ENCODE data around the gene SEC11A.
A peak's percentile ranks its signal among the peaks of the same experiment; 100 is the strongest.
"Not testable (repeated sequence)": the region's sequence is repeated elsewhere in the genome, so short reads cannot be mapped to it uniquely, and the experiment has no call there.

SEC11A gene

DNA sequence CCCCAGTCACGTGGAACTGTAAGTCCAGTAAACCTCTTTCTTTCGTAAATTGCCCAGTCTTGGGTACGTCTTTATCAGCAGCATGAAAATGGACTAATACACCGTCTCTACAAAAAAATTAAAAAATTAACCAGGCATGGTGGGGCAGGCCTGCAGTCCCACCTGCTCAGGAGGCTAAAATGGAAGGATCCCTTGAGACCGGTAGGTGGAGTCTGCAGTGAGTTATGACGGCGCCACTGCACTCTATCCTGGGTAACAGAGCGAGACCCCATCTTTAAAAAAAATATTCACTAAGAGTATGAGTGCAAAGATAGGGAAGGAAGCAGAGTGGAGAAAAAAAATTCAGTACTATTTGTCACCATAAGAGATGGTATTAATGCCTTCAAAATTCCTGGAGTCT lies 25.6 kb downstream of the SEC11A start:
- no peak overlapping the region for H3K27ac ChIP-seq
- no peak overlapping the region for H3K4me3 ChIP-seq

DNA sequence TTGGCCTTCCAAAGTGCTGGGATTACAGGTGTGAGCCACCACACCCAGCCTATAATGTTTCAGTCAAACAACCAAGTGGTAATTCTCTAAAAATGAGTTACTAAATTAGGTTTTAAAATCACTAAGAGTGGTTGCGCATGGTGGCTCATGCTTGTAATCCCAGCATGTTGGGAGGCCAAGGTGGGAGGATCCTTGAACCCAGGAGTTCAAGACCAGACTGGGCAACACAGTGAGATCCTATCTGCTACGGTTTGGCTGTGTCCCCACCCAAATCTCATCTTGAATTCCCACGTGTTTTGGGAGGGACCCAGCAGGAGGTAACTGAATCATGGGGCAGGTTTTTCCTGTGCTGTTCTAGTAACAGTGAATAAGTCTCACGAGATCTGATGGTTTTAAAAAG lies 26.1 kb downstream of the SEC11A start:
- Histone ChIP-seq H3K27ac (no peak overlapping the region), H3K4me3 (no peak overlapping the region)

DNA sequence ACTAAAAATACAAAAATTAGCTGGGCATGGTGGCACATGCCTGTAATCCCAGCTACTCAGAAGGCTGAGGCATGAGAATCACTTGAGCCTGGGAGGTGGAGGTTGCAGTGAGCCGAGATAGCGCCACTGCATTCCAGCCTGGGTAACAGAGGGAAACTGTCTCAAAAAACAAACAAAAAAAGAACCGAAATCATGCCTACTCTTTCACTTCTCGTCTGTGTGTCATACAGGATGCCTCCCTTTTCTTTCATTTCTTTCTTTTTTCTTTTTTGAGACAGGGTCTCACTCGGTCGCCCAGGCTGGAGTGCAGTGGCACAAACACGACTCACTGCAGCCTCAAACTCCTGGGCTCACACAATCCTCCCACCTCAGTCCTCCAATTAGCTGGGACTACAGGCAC lies 29.5 kb downstream of the SEC11A start:
- not testable (repeated sequence) for H3K4me3 ChIP-seq
- H3K27ac ChIP-seq, result peak overlapping the region in 1 of 21 experiments; percentile 63

DNA sequence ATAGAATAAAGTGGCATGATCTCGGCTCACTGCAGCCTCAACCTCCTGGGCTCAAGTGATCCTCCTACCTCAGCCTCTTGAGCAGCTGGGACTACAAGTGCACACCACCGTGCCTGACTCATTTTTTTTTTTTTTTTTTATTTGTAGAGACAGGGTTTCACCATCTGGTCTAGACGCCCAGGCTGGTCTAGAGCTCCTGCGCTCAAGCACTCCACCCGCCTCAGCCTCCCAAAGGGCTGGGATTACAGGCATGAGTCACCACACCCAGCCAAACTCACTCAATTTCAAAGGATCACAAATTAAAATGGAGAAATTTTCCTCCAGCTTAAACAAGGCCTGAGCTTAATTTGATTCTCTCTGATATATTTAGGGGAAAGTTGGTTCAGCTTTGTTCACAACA lies 30.6 kb downstream of the SEC11A start:
- peak overlapping the region in 4 of 21 experiments; percentile 9 to 68 (median 45) for H3K27ac ChIP-seq
- no peak overlapping the region for H3K4me3 ChIP-seq

DNA sequence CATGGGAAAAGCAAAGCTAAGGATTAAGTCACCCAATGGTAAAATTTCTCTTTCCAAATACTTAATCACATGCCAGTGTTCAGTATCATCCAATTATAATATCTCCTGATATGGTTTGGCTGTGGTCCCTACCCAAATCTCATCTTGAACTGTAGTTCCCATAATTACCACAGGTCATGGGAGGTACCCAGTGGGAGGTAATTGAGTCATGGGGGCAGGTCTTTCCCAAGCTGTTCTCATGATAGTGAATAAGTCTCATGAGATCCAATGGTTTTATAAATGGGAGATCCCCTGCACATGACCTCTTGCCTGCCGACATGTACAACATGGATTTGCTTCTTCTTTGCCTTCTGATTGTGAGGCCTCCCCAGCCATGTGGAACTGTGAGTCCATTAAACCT lies 31.8 kb downstream of the SEC11A start:
- H3K27ac ChIP-seq, result no peak overlapping the region
- no peak overlapping the region for H3K4me3 ChIP-seq

DNA sequence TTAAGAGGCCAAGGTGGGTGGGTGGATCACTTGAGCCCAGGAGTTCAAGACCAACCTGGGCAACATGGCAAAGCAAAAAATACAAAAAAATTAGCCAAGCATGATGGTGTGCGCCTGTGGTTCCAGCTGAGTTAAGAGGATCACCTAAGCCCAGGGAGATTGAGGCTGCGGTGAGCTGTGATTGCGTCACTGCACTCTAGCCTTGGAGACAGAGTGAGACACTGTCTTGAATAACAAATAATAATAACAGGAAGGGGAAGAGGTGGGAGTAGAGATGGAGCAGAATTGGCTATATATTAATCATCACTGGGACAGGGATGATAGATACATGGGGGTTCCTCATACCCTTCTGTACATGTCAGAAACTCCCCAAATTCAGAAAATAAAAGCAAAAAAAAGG lies 34.1 kb downstream of the SEC11A start:
- Histone ChIP-seq H3K4me3 (no peak overlapping the region), H3K27ac (no peak overlapping the region)

DNA sequence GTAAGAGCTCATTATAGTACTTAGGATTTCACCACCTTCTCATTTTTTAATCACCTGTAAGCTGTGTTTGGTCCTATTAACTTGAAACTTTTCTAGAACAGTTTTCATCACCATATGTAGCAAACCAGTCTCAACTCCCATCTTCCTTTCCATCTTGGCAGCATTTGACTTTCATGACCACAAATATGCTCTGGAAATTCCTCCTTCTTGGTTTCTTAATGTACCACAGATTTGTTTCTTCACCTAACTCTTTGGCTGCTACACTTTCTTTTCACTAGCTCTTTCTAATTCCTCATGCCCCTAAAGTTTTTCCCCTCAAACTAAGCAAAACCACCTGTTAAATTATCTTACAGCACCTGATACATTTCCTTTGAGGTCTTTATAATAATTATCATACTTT lies 44.7 kb downstream of the SEC11A start:
- Histone ChIP-seq H3K4me3 (no peak overlapping the region), H3K27ac (peak overlapping the region in 11 of 21 experiments; percentile 0 to 72 (median 35))

DNA sequence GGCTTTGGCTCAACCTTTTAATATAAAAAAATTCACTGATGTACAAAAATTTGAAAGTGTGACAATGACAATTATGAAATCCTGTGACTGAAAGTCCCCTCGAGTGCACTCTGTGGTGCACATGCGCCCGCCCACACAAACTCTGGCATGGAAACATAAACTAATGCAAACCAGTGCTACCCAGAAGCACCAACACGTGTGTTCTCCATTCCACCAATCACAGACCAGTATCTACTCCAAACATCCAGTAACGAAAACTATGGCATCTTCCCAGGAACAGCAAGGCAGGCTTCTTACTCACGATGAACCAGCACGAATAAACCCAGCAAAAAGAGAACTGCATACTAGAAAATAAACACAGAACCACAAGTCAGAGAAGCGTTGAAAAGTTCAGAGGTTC lies 46.2 kb downstream of the SEC11A start:
- H3K4me3 ChIP-seq, result no peak overlapping the region
- peak overlapping the region in 5 of 21 experiments; percentile 17 to 72 (median 53) for H3K27ac ChIP-seq

DNA sequence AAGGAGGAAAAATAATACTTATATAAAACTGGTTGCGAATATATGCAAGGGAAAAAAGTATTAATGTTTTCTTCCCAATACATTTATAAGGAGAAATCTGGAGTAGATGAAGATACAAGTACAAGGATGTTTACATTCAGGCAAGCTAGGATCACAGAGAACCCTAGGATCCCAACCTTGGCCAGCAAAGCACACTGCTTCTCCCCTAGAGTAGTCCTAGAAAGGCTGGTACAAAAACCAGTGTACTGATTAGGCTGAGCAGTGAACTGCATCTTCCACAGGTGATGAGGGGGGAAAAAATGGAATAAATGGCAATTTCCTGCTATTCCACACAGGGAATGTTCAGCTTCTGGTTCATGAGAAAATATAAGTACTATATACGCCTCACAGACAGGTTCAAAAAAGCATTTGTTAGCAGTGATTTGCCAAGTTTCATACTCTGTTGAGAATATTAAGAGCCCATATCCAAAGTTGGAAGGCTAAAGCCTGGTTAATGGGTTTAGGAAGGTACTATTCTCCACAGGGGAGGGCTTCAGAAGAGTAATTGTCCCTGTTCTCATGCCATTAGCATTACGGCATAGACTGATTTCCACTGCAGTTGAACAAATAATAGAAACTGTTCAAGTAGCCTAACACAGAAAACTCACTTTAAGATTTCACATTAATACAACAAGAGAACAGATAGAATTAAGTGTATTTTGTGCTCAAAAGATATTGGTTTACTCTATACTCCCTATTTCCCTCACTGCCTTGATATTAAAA lies 47.5 kb downstream of the SEC11A start:
- Histone ChIP-seq H3K27ac (peak overlapping the region in 1 of 21 experiments; percentile 29), H3K4me3 (no peak overlapping the region)

DNA sequence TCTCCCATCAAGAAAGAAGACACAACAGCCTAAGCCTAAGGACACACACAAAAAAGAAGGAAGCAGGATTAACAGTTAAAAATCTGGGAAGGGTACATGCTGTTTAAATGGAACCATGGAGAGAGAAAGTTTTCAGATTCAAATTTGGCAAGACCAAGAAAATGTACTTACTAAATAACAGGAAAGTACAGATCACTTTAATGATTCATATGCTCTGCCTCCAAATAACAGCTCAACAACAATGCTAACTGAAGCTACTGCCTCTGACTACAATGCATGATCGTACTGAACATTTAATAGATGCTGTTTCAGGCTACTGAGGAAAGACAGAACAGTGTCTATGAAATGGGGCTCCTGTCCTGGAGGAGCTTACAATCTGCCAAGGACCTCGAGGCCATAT lies 49.6 kb downstream of the SEC11A start:
- Histone ChIP-seq H3K4me3 (no peak overlapping the region), H3K27ac (no peak overlapping the region)

DNA sequence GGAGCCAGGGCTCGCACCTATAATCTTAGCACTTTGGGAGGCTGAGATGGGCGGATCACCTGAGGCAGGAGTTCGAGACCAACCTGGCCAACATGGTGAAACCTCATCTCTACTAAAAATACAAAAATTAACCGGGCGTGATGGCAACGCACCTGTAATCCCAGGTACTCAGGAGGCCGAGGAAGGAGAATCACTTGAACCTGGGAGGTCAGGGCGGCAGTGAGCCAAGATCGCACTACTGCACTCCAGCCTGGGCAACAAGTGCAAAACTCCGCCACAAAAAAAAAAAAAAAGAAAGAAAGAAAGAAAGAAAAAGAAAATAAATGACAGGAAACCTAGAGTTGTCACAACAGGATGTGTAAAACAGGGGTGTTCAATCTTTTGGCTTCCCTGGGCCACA lies 54.9 kb downstream of the SEC11A start:
- no peak overlapping the region for H3K4me3 ChIP-seq
- H3K27ac ChIP-seq, result no peak overlapping the region

DNA sequence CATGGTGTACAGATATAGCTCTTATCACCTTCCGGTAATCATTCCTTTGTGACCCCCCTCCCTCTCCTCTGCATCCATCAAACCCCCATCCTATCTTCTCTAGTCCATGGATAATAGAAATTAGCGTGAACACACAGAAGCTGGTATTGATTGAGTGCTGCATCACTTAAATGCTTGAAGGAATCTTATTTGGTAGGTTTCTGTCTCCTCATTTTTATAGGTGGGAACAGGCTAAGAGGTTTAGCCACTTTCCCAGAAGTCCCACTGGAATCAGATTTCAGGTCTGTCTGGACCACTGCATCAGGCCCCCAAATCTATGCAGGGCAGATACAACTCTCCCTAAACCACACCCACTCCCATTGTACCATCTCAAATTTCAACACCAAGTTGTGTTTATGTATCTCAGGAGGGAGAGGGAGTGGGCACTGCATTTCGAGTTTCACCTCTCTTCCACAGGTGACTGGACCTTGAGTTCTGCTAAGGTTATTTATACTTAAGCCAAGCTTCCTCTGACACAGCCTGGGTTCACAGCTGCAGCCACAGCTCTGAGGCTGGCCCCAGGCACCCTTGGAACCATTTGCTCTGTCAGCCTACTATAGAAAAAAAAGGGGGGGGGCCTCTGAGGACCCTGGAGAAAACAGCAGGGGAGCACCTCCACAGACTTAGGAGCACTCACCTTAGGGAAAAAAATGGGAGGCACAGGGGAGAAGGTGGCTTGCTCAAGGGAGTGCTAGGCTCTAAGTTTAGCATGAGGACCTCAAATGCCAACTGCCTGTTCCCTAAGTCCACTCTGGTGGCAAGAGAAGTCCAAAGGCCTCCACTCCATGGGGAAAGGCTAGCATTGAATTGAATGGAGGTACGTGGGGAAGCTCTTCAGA lies 55.8 kb downstream of the SEC11A start:
- no peak overlapping the region for H3K4me3 ChIP-seq
- H3K27ac ChIP-seq, result no peak overlapping the region

DNA sequence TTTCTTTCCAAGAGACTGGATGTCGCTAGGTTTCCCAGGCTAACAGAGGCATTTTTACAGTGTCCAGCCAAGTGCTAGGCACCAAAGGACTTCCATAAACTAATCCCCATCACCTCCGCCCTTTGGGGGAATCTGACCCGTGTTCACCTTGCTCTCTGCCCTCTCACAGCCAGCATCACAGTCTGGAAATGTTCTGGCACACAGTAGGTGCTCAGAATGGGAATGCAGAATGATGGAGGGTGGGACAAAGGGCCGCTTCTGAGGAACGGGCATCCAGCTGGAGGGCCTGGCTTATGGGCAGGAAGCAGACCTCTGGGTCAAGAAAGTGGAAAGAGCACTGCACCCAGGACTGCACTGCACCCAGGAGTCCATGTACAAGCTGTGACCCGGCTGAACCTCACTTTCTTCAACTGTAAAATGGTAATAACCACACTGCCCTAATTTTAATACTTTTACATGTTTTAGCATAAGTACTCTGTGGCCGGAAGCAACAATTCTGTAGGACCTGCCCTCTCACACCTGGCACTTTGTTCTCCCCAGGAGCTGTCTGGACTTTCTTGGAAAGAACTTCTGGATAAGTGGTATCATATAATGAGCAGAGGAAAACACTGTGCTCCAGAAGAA lies 57.0 kb downstream of the SEC11A start:
- Histone ChIP-seq H3K27ac (peak overlapping the region in 16 of 21 experiments; percentile 42 to 88 (median 80)), H3K4me3 (peak overlapping the region; percentile 46 to 70 (median 54))

DNA sequence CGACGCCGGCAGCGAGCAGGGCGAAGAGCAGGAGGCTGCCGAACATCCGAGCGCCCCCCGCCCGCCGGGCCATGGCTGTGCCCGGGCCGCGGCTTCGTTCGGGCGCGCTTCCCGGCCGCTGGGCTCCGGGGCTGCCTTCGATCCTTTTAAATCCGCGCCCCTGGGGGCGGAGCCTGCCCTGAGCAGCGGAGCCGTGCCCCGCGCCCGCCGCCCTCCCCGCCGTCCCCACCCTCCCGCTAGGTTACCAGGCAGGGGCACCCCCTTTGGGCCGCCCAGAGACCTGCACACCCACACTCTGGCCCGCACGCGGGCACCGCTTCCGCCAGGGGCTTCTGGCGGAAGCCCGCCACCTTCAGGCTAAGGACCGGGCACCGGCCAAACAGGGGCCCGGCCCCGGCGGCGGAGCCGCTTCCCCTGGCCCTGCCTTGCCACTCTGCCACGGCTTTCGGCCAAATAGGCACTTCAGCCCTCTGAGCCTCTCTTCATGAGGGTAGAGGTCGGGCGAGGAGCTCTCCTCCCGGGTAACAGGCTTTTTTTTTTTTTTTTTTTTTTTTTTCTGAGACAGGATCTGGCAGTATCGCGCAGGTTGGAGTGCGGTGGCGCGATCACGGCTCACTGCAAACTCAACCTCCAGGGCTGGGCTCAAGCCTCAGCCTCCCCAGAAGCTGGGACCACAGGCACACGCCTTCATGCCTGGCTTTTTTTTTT lies 57.7 kb downstream of the SEC11A start, which contains the start of gene NMB:
Gene NMB (minus strand): TSS at position 120 of the 708 bp plus-strand sequence. CDS start 47 bp downstream, at position 73.
- H3K27ac ChIP-seq, result peak within 1 kb of the TSS; percentile 7 to 88 (median 76)

DNA sequence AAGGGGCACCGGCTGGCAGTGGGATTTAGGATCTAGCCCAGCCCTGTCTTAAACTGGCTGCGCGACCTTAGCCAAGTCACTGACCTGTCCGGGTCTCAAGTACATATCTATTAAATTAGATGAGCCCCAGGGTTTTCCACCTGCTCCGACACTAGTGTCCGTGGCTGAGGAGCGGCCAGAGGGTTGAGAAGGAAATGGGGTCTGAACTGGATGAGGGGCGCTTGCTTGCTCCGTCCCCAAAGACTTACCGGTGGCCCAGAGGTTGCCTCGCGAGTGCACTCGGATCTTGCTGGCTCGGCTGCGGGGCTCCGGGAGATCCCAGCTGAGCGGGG lies 58.2 kb downstream of the SEC11A start:
- Histone ChIP-seq H3K4me3 (peak overlapping the region; percentile 46 to 70 (median 54)), H3K27ac (peak overlapping the region in 20 of 21 experiments; percentile 24 to 88 (median 76))

More for the DNA sequence above, 57.7 kb downstream of the SEC11A start, which contains the start of gene NMB:
- H3K4me3 ChIP-seq, result peak within 1 kb of the TSS; percentile 46 to 70 (median 54)

DNA sequence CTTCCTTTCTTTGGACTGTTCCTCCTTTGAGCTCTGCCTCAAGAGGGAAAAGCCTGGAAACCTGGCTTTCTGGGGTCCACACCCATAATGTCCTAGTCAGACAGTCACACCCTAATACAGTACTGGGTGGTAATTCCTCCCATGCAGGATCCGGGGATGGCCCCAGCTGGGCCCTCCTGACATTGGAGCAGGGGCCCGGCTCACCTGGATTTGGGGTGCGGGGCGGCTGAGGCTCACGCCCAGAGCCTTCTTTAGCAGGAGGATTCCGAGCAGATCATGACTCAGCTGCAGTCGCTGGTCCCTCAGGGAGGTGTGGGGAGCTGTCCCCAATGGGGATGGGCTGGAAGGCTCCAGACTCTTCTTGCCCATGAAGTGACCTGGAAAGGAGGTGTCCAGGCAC lies 59.0 kb downstream of the SEC11A start:
- Histone ChIP-seq H3K27ac (no peak overlapping the region), H3K4me3 (no peak overlapping the region)

DNA sequence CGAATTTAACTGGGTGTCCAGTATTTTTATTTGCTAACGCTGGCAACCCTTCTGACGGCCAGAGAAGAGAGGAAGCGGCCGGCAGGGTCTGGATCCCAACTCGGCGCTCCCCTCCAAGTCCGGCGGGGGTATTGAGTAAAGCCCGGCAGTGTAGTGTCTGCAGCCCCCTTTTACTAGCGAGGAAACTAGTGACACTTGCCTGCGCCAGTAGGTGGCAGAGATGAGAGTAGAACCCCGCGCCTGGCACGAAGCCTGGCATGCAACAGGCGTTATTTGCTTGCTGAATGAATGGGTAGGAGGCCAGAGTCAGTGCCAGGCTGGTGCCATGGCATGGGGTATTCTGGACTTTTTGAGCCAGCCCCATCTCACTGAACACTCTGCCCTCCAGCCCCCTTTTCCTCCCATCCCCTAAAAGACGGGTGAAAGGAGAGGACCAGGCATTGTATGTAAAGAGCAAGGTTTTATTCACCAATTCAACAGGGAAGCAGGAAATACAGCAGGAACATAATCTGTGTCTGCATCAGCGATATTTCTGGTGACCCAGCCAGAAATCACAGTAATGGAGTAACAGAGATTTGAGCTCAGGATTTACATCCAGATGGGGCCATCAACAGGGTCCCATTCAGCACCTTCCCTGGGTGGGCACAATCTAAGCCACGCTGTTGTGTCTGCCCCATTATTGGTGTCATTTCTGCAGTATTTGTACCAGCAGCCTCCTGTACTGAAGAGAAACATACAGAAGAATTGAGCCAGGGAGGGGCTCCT lies 61.1 kb downstream of the SEC11A start:
- peak overlapping the region; percentile 57 to 85 (median 81) for H3K4me3 ChIP-seq
- H3K27ac ChIP-seq, result peak overlapping the region in 20 of 21 experiments; percentile 62 to 93 (median 86)

DNA sequence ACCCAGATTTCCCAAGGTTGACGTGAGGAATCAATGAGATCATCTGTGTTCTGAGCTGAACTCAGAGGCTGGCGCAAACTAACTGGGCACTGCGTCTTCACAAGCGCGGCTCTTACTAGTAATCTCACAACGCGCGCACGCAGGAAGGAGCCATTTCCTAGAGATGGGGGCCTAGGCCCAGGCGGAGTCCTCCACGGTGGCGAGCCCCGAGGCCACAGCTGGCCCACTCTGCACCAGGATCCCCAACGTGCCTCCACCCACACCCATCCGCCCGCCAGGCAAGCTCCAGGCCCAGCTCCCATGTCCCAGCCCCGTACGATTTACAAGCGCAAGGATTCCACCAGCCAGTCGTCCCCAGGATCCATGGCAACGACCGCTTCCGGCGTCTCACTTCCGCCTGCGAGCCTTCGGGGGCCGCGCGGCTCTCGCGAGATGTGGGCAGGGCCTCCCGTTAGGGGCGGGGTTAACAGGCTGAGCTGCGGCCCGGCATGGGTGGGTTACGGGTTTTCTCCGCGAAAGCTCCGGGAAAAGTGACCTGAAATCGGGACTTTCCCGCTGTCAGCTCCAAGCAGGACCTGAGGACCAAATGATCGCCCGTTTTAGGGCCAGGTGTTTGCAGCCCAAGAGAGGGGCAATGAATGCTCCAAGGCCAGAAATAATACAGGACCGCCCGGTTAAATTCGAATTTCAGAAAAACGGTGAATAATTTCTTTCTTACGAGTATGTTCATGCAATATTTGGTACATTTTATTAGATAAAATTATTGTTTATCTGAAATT lies 61.8 kb downstream of the SEC11A start, which contains the start of gene WDR73:
Gene WDR73 (minus strand): TSS at position 374 of the 779 bp plus-strand sequence. CDS start 9 bp downstream, at position 365.
- Histone ChIP-seq H3K4me3 (peak within 1 kb of the TSS; percentile 57 to 85 (median 81)), H3K27ac (peak within 1 kb of the TSS; percentile 31 to 93 (median 86))
